ENCODE data around the gene ZNF804B.
A peak's percentile ranks its signal among the peaks of the same experiment; 100 is the strongest.

Gene ZNF804B

GRCh38 chr7:88787777-88788176 lies 28.3 kb downstream of the ZNF804B start:
- Mint-ChIP-seq H3K36me3 (ENCODE audit: low read depth) (no peaks in the 10 kb centered on the region), H3K9me3 (no peaks in the 10 kb centered on the region), H3K4me1 (no peaks in the 10 kb centered on the region), H3K27me3 (ENCODE audit: low read depth) (no peaks in the 10 kb centered on the region), H3K27ac (no peak overlapping the region), H3K4me3 (no peak overlapping the region)
- TF ChIP-seq CTCF (IDR thresholded peaks at IDR 0.05; ENCODE audit: unreplicated experiment in 3 of 3) = no peak

DNA sequence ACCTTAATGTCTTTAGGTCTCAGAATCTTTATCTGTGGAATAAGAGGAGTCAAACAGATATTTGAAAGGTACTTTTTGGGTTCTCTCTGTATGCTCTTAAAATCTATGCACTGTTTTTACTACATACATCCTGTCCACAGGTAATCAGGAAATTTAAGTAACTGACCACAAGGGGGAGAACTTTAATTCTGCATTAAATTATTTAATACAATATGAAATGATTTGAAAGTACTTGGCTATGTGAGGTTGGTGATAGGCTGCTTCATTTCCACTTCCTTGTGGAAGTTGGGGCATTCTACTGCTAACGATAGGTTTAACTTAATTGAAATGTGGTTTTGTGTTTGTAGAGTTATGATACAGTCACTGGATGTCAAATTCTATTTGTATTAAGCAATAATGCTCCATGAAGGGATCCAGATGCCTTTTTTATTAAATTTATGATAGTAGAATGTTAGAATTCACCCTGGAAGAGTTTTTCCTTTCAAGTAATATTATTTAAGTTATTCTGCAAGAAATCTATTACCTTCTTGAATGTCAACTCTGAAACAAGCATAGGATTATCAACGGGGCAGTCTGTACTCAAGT lies 30.1 kb downstream of the ZNF804B start:
- no peaks in the 10 kb centered on the region for H3K27me3 Mint-ChIP-seq (ENCODE audit: low read depth)
- H3K4me1 Mint-ChIP-seq = no peaks in the 10 kb centered on the region
- TF ChIP-seq CTCF (IDR thresholded peaks at IDR 0.05; ENCODE audit: unreplicated experiment in 3 of 3) = peak; percentile 54 to 67 (median 57)
- H3K27ac Mint-ChIP-seq = no peak overlapping the region
- no peak overlapping the region for H3K4me3 Mint-ChIP-seq
- no peaks in the 10 kb centered on the region for H3K9me3 Mint-ChIP-seq
- H3K36me3 Mint-ChIP-seq (ENCODE audit: low read depth) = no peaks in the 10 kb centered on the region

- no peaks in the 10 kb centered on the region for H3K27me3 Mint-ChIP-seq (ENCODE audit: low read depth)
- TF ChIP-seq CTCF (IDR thresholded peaks at IDR 0.05; ENCODE audit: unreplicated experiment in 3 of 3) = no peak
- no peaks in the 10 kb centered on the region for H3K9me3 Mint-ChIP-seq
- H3K27ac Mint-ChIP-seq = peak overlapping the region in 2 of 3 experiments; percentile 51 to 60
- no peak overlapping the region for H3K4me3 Mint-ChIP-seq
- H3K36me3 Mint-ChIP-seq (ENCODE audit: low read depth) = no peaks in the 10 kb centered on the region
- H3K4me1 Mint-ChIP-seq = no peaks in the 10 kb centered on the region
Observed at GRCh38 chr7:88791891-88792290, 32.4 kb downstream of the ZNF804B start.

DNA sequence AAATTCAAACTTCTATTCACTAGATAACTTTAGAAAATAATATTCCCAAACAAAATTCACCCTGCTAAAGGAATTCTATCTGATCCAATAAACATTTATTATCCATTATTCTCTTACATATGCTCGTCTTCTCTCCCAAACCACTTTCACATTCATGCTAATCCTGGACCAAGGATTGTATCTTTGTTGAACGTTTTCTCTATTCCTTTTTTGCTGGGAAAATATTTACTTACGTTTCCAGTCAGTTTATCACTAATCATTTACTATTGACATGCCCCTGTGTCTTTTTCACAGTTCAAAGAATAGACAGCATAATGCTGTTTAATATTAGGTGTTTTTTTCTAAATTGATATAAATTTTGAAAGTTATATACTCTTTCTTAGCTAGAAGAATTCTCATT lies 32.9 kb downstream of the ZNF804B start:
- H3K36me3 Mint-ChIP-seq (ENCODE audit: low read depth) = no peaks in the 10 kb centered on the region
- peak overlapping the region in 1 of 3 experiments; percentile 60 for H3K27ac Mint-ChIP-seq
- H3K4me3 Mint-ChIP-seq = no peak overlapping the region
- H3K4me1 Mint-ChIP-seq = no peaks in the 10 kb centered on the region
- no peaks in the 10 kb centered on the region for H3K27me3 Mint-ChIP-seq (ENCODE audit: low read depth)
- no peaks in the 10 kb centered on the region for H3K9me3 Mint-ChIP-seq
- no peak for TF ChIP-seq CTCF (IDR thresholded peaks at IDR 0.05; ENCODE audit: unreplicated experiment in 3 of 3)

DNA sequence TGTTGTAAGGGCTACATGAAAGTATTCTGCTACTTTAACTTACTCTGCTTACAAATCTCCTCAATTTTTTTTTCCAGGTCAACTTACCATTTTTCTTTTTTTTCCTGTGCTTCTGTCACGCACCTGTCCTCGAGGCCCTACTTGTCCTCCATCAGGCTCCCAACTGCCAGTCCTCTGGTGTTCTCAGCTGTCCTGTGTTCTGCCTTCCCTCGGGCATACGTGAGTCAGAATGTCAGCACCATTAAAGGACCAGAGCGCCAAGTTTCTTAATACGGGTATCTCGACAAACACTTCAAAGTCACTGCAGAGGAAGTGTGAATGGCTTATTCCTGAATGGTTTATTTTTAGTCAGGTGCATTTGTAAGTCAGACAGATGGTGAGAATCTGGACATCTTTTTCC lies 36.1 kb downstream of the ZNF804B start, which contains the start of gene TEX47:
TSS of gene TEX47 (minus strand) at position 185 of the 400 bp plus-strand sequence. CDS start 795 bp downstream, outside the sequence.
- H3K9me3 Mint-ChIP-seq = no peaks in the 10 kb centered on the region
- H3K27me3 Mint-ChIP-seq (ENCODE audit: low read depth) = no peaks in the 10 kb centered on the region
- no peak within 1 kb of the TSS for H3K27ac Mint-ChIP-seq
- no peak for TF ChIP-seq CTCF (IDR thresholded peaks at IDR 0.05; ENCODE audit: unreplicated experiment in 3 of 3)
- H3K36me3 Mint-ChIP-seq (ENCODE audit: low read depth) = no peaks in the 10 kb centered on the region
- no peaks in the 10 kb centered on the region for H3K4me1 Mint-ChIP-seq
- no peak within 1 kb of the TSS for H3K4me3 Mint-ChIP-seq

DNA sequence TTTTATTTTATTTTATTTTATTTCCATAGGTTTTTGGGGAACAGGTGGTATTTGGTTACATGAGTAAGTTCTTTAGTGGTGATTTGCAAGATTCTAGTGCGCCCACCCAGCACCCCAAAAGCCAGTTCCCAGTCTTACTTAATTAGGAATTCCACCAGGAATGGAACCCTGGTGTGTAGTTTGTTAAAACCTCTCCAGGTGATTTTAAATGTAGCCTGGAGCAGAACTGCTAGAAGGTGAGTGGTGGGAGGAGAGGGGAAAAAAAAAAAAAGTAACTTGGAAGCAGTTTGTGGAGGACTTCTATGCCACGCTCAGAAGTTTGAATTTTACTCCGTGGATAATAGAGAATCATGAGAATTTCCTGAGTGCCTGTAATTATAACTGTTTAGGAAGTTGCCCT lies 41.5 kb downstream of the ZNF804B start:
- H3K27me3 Mint-ChIP-seq (ENCODE audit: low read depth) = no peaks in the 10 kb centered on the region

More for the DNA sequence above, 41.5 kb downstream of the ZNF804B start:
- no peak for TF ChIP-seq CTCF (IDR thresholded peaks at IDR 0.05; ENCODE audit: unreplicated experiment in 3 of 3)
- Mint-ChIP-seq H3K9me3 (no peaks in the 10 kb centered on the region), H3K36me3 (ENCODE audit: low read depth) (no peaks in the 10 kb centered on the region), H3K4me1 (no peaks in the 10 kb centered on the region), H3K4me3 (no peak overlapping the region), H3K27ac (no peak overlapping the region)

Data from nephron (organoid).